IPS DF 19.7 (cell line): ENCODE data around the gene TSPOAP1.

Source experiments
- DNase-seq: peaks from one replicate; pipeline ENCODE4 v3.0.0-alpha.2; 2013; ENCODE audit warnings: low read depth, low spot score

TSPOAP1 gene

GRCh38 chr17:58302919-58303585 lies 25.5 kb downstream of the TSPOAP1 start:
- no peak for DNase-seq

GRCh38 chr17:58302171-58302918 lies 26.2 kb downstream of the TSPOAP1 start:
- DNase-seq, result no peak

DNA sequence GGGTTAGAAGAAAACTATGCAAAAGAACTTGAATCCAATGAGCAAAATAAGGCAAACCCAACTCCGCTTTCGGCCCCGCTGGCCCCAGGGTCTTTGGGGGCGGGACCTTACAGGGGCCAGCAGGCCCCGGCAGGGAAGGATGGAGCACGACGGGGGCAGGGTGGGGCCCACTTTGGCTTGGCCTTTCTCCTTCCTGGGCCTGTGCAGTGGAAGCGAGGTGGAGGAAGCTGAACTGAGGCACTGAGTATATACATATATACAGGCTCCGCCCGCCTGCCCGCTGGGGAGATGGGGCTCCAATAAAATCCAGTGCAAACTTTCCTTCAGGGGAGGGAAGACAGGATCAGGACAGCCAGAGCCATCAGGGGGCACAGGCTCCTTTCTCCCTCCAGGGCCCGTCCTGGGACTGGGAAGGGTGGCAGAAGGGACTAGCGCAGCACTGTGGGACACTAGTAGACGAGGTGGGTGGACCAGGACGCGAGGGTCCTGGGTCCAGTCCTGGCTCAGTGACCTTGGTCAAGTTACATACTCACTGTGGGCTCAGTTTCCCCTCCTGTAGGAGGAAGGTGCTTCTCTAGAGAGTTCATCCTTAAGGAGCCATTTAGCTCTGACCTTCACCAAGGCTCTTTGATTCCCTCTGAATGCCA lies 27.0 kb downstream of the TSPOAP1 start:
- DNase-seq, result no peak

DNA sequence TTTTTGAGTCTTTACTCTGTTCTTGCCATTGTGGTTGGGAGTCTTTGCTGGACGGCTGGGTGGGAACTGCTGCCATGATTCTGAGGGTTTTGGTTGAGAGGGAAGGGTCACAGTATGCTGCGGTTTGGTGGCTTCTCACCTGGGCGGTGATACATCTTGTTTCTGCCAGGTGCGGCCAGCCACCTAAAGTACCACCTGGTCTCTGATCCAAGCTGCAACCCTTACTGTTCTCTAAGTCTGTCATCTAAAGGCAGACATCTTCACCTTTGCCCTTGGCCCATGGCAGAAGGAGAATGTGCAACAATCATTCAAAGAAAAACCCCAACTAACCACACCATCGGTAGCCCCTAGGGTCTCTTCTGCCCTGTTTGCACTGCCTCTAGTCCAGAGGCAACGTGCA lies 28.3 kb downstream of the TSPOAP1 start:
- no peak for DNase-seq

DNA sequence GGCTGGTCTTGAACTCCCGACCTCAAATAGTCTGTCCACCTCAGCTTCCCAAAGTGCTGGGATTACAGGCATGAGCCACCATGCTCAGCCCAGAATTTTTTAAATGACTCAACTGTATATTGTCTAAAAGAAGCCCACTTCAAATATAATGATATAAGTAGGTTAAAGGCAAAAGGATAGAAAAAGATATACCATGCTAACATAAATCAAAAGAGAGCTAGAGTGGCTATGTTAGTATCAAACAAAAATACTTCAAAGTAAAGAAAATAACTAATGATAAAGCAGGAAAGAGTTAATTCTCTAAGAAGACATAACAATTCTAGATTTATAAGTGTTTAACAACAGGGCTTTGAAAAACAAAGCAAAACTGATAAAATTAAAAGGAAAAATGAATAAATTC lies 34.6 kb downstream of the TSPOAP1 start:
- DNase-seq, result no peak

GRCh38 chr17:58291246-58291645 lies 37.3 kb downstream of the TSPOAP1 start:
- no peak for DNase-seq

DNA sequence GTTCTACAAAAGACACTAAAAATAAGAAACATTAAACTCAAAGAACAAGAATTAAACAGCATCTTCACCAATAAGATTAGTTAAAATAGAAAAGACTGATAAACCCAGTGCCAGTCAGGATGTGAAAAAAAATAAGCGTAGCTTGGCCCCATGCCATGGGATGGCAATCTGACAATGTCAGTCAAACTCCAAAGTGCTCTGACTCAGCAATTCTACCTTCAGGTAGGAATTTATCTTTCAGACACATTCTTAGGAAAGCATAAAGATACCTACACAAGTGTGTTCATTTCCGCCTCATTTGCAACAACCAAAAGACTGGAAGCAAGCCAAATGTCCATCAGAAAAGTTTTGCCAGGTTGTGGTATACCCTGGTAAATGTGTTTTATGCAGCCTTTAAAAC lies 38.7 kb downstream of the TSPOAP1 start:
- no peak for DNase-seq

GRCh38 chr17:58285422-58285810 lies 43.2 kb downstream of the TSPOAP1 start:
- DNase-seq, result no peak

GRCh38 chr17:58284613-58285421 lies 43.8 kb downstream of the TSPOAP1 start:
- peak; percentile 67 for DNase-seq

DNA sequence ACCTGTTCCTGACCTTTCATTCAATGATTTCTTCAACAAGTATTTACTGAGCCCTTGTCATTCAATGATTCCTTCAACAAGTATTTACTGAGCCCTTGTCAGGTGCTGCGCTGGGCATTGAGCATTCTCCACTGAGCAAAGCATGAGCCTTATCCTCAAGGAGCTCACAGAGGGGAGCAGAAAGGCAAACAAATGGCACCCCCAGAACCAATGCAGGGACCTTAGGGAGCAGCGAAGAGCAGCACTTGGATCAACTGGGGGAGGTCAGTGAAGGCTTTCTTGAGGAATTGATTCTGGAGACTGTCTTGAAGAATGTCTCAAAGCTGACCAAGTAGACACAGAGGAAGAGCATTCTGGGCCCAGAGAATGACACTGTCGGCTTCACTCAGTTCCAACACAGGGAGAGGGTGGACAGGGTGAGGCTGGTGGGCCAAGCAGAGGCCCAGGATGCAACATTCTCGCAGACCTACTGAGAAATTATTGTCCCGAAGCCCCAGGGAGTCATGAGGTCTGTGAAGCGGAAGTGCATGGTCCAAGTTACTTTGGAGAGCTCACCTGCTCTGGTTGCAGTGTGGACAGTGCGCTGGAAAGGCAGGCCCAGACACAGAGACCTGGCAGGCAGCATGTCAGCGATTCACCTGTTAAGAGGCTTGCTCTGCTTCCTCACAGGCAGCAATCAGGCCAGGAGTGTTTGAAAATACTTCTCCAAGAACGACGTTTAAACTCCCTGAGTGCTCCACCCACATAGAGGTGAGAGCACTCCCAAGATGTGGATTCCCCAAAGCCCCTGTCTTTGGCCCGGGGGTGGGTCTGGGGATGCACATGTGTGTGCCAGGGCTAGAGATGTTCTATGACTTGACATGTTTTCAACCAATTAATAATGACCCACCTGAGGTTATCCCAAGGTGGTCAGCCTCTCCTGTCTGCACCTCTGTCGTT lies 44.7 kb downstream of the TSPOAP1 start:
- no peak for DNase-seq

DNA sequence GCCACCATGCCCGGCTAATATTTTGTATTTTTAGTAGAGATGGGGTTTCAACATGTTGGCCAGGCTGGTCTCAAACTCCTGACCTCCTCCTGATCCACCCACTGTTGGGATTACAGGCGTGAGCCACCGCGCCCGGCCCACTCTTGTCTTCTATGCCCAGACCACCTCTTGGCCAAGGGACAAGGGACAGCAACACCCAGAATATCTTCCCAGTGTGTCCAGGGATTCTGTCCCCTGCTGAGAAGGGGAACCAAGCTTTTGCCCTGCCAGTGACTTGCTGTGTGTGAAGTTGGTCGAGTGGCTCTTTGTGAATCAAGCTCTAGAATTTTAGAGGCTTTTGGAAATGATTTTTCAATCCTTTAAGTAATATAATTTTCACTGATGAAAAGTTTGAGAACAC lies 46.2 kb downstream of the TSPOAP1 start:
- DNase-seq, result no peak

GRCh38 chr17:58281511-58282011 lies 47.0 kb downstream of the TSPOAP1 start:
- DNase-seq, result no peak

- DNase-seq, result no peak
Measured at GRCh38 chr17:58280480-58281217, 47.9 kb downstream of the TSPOAP1 start, which contains the start of gene MPO. Gene MPO (minus strand): TSS chr17:58280935. CDS start chr17:58280758, 177 bp downstream.

- DNase-seq, result no peak
Measured at GRCh38 chr17:58279736-58280479, 48.7 kb downstream of the TSPOAP1 start.

- no peak for DNase-seq
Measured at GRCh38 chr17:58279016-58279711, 49.4 kb downstream of the TSPOAP1 start.

DNA sequence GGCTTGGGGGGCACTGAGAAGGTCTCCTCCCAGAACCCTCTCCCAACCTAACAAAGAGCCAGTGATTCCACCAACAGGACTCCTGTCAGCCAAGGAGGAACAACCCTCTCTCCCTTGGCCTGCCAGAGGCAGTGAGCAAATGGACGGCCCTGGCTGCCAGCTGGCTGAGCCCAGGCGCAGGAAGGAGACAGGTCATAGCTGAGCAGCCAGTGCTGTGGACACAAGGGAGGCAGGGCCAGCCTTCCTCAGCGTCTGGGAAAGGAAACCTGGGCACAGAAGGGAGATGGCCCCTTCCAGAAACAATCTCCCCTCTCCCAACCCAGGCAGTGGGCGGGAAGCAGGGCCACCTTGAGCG lies 50.0 kb downstream of the TSPOAP1 start:
- no peak for DNase-seq

DNA sequence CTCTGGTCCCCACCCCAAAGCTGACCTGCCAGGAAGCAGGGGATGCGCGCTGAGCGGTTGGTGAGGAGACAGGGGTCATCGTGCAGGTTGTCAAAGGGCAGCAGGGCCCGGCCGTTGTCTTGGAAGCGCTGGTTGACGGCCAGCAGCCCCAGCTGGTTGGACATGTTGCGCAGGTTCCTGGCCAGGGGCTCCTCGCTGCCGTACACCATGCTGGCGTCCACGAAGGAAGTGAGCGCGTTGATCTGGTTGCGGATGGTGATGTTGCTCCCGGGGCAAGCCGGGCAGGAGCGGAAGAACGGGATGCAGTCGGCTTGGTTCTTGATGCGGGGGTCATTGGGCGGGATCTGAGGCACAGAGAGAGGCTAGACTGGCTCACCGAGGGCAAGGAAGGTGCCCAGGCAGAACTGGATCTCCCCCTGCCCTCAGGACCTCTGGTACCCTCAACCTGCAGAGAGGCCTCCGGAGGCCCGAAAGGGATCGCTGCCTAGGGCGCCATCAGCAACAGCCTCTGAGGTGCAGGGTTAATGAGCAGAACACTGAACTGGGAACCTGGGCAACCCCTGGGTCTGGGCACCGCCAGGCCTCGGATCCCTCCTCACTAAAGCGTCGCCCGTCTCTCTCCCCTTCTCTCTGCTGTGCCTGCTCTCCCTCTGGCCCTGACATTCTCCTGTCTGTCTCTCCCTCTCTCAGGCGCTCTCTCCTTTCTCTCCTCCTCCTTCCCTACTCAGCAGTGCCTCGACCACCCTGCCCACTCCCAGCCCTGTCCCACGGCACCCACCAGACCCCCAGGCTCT lies 50.6 kb downstream of the TSPOAP1 start:
- no peak for DNase-seq
